A549 (cell line): ENCODE data around the gene ZNF638. TPM values are rescaled to one million over a fixed set of nuclear protein-coding genes. Genes with fewer than 3 reads are reported as not detected.
"Not testable (repeated sequence)": the region's sequence is repeated elsewhere in the genome, so short reads cannot be mapped to it uniquely, and the experiment has no call there.

Experiments
- ATAC-seq, 2 experiments: fragments of 200-7000 bp in 1 of 2; fragments of >200 bp in 1 of 2; cut with Nextera tagmentation in 1 of 2; cut with Tn5 transposase in 1 of 2; 3 replicates each; pipeline versions ENCODE4 v1.8.0 to v1.9.1; 2018 to 2020; ENCODE audit warnings: mild to moderate bottlenecking in 1 of 2, moderate library complexity in 1 of 2
- CTCF ChIA-PET: fragments of 300-600 bp; sonication (Branson Sonifier 250); formaldehyde crosslinking; extraction: SDS; loops from one replicate; lab custom pipeline; 2021; ENCODE audit warnings: antibody characterized with exemption, inconsistent platforms; lab: Yijun Ruan, JAX
- POLR2A ChIA-PET: fragments of 350-600 bp; formaldehyde crosslinking; extraction: SDS; loops from one replicate; lab custom pipeline; 2021; ENCODE audit warnings: antibody characterized with exemption, inconsistent platforms; lab: Yijun Ruan, JAX
- DNase-seq, 2 experiments: peaks; one replicate each; pipeline versions ENCODE4 v3.0.0 to v3.0.0-alpha.2; 2011 to 2016; ENCODE audit warnings: low read depth in 1 of 2, low spot score in 1 of 2
- FAIRE-seq: peaks from 2 replicates; lab custom pipeline; 2011; peaks lifted over from hg19 to GRCh38; lab: Jason Lieb, UNC
- H3K27ac ChIP-seq, 2 experiments: fragments of >200 bp; sonication (Bioruptor Twin); formaldehyde crosslinking; 3 replicates each; pipeline ENCODE4 v1.5.1; 2016 to 2017
- H3K4me1 ChIP-seq: fragments of >200 bp; sonication (Bioruptor Twin); formaldehyde crosslinking; 3 replicates; pipeline ENCODE4 v1.6.1; 2016
- H3K4me2 ChIP-seq: fragments of >200 bp; sonication (Bioruptor Twin); formaldehyde crosslinking; 3 replicates; pipeline ENCODE4 v1.6.1; 2016
- H3K4me3 ChIP-seq: fragments of >200 bp; sonication (Bioruptor Twin); formaldehyde crosslinking; 3 replicates; pipeline ENCODE4 v1.5.1; 2016
- H3K9me3 ChIP-seq: fragments of >200 bp; sonication (Bioruptor Twin); formaldehyde crosslinking; 3 replicates; pipeline ENCODE4 v1.6.1; 2016
- BHLHE40 ChIP-seq: IDR thresholded peaks from 2 replicates; pipeline ENCODE4 v1.6.1; 2012; ENCODE audit warnings: low read depth, low read length, inconsistent platforms
- CEBPB ChIP-seq, 2 experiments: fragments of >200 bp in 1 of 2; sonication (Bioruptor Twin) in 1 of 2; formaldehyde crosslinking in 1 of 2; IDR thresholded peaks; 2 replicates each; pipeline ENCODE4 v1.6.1; 2012 to 2016
- CHD2 ChIP-seq: fragments of 150-350 bp; IDR thresholded peaks from 2 replicates; pipeline ENCODE4 v1.6.1; 2014; ENCODE audit warnings: low read length; ENCODE audit not compliant: partially characterized antibody
- EP300 ChIP-seq, 2 experiments: fragments of >200 bp; sonication (Bioruptor Twin); formaldehyde crosslinking; IDR thresholded peaks; 2 replicates in 1 of 2; 3 replicates in 1 of 2; pipeline ENCODE4 v1.6.1; 2016 to 2017
- ESRRA ChIP-seq: fragments of 150-350 bp; IDR thresholded peaks from 2 replicates; pipeline ENCODE4 v1.6.1; 2014; ENCODE audit warnings: mild to moderate bottlenecking, low read length, borderline replicate concordance
- FOSL2 ChIP-seq, 2 experiments: fragments of 450-650 bp in 1 of 2; fragments of >200 bp in 1 of 2; sonication (Bioruptor Twin) in 1 of 2; formaldehyde crosslinking; IDR thresholded peaks; 2 replicates each; pipeline versions ENCODE4 v1.5.0 to v1.6.1; 2016 to 2020; ENCODE audit warnings: mild to moderate bottlenecking in 1 of 2, moderate library complexity in 1 of 2
- HOXA7 ChIP-seq: fragments of 250-450 bp; sonication (Bioruptor Pico); IDR thresholded peaks from 2 replicates; pipeline ENCODE4 v1.5.0; 2020; ENCODE audit warnings: mild to moderate bottlenecking, moderate library complexity
- HOXB5 ChIP-seq: fragments of 250-450 bp; sonication (Bioruptor Pico); IDR thresholded peaks from 2 replicates; pipeline ENCODE4 v1.5.0; 2020; ENCODE audit warnings: mild to moderate bottlenecking, moderate library complexity
- KDM5A ChIP-seq: fragments of 200-600 bp; sonication (generic); IDR thresholded peaks from 2 replicates; pipeline ENCODE4 v1.6.1; 2016; ENCODE audit warnings: antibody characterized with exemption, mild to moderate bottlenecking
- MAFK ChIP-seq: fragments of 450-650 bp; IDR thresholded peaks from 2 replicates; pipeline ENCODE4 v1.6.1; 2014; ENCODE audit not compliant: partially characterized antibody
- PHF8 ChIP-seq: fragments of 200-600 bp; sonication (generic); IDR thresholded peaks from 2 replicates; pipeline ENCODE4 v1.6.1; 2016; ENCODE audit warnings: low read depth, mild to moderate bottlenecking, antibody characterized with exemption, moderate library complexity, borderline replicate concordance
- POLR2A ChIP-seq: IDR thresholded peaks from 2 replicates; pipeline ENCODE4 v1.6.1; 2012; ENCODE audit warnings: mild to moderate bottlenecking, low read length
- RARB ChIP-seq: fragments of 250-450 bp; sonication (Bioruptor Pico); IDR thresholded peaks from 2 replicates; pipeline ENCODE4 v1.8.0; 2021; ENCODE audit warnings: mild to moderate bottlenecking, moderate library complexity
- RCOR1 ChIP-seq: fragments of 150-350 bp; IDR thresholded peaks from 2 replicates; pipeline ENCODE4 v1.6.1; 2014; ENCODE audit warnings: antibody characterized with exemption, low read length, low read depth
- RFX5 ChIP-seq: fragments of 450-650 bp; IDR thresholded peaks from 2 replicates; pipeline ENCODE4 v1.7.1; 2014; ENCODE audit warnings: antibody characterized with exemption, mild to moderate bottlenecking, moderate library complexity
- SMC3 ChIP-seq: fragments of >200 bp; sonication (Bioruptor Twin); formaldehyde crosslinking; IDR thresholded peaks from 3 replicates; pipeline ENCODE4 v1.6.1; 2018; ENCODE audit warnings: inconsistent platforms
- SREBF2 ChIP-seq: fragments of 450-650 bp; IDR thresholded peaks from 2 replicates; pipeline ENCODE4 v1.6.1; 2014; ENCODE audit warnings: mild to moderate bottlenecking, moderate library complexity
- TP53 ChIP-seq: fragments of 250-450 bp; sonication (Bioruptor Pico); IDR thresholded peaks from 2 replicates; pipeline ENCODE4 v1.5.0; 2021; ENCODE audit warnings: mild to moderate bottlenecking, moderate library complexity
- ZNF302 ChIP-seq: fragments of 250-450 bp; sonication (Bioruptor Pico); IDR thresholded peaks from 2 replicates; pipeline ENCODE4 v1.9.0; 2021; ENCODE audit warnings: inconsistent platforms, mild to moderate bottlenecking, moderate library complexity
- WGBS: methylation state at CpG from one replicate; pipeline ENCODE4 v1.1.6; 2017; ENCODE audit errors: missing lambda C conversion rate; 5-methylcytosine and 5-hydroxymethylcytosine counted together
- polyA plus RNA-seq, 4 experiments: library from polyadenylated mRNA; depleted of rRNA in 3 of 4; stranded (reverse); fragments of >200 nt; fragmentation: RNase III in 1 of 4; extraction: RNeasy Plus Mini Kit Qiagen cat#74134 plus additional on column Dnase treatment in 1 of 4; gene quantifications; 2 replicates in 3 of 4; 3 replicates in 1 of 4; pipeline ENCODE4 v1.2.3, GENCODE V29; 2011 to 2017
- TF ChIP-seq, protein P1 (sequence below): fragments of 150-350 bp; IDR thresholded peaks from 2 replicates; pipeline ENCODE4 v1.6.1; 2014; ENCODE audit warnings: low read depth, mild to moderate bottlenecking, low read length

Gene ZNF638
- polyA plus RNA-seq, 2 of the 4 experiments (the other 2 are of a cell fraction) = 74.2 to 160 TPM

- H3K4me2 ChIP-seq = peak overlapping the region; percentile 17; the same call in 2 of the 3 replicates
Observed at GRCh38 chr2:71416866-71417265, 85.3 kb downstream of the ZNF638 start.

GRCh38 chr2:71417300-71418202 is 86.0 kb downstream of the ZNF638 start:
- POLR2A ChIA-PET = interaction anchor here (0.6 kb wide), 1 partner anchor 50 kb away, joined by 3 read pairs; no protein-coding TSS in a partner anchor
- WGBS = under 1% methylated on average over 8 of the region's 16 CpGs
- peaks cover 22% of the 10 kb centered on the region; the same call in 2 of the 3 replicates for H3K4me1 ChIP-seq

More at GRCh38 chr2:71416866-71417265, 85.3 kb downstream of the ZNF638 start:
- ATAC-seq = peak in 1 of 2 experiments; percentile 53; a peak in 2 of 6 replicates
- Histone ChIP-seq H3K27ac (peak overlapping the region; percentile 77 to 82; a peak in 5 of 6 replicates), H3K4me1 (peaks cover 22% of the 10 kb centered on the region; the same call in 2 of the 3 replicates), H3K4me3 (peak overlapping the region; percentile 51)
- DNase-seq, POLR2A ChIA-PET, FAIRE-seq, H3K9me3 ChIP-seq: not testable (repeated sequence)
- peak; percentile 31; the same call in 1 of the 2 replicates for TF ChIP-seq PHF8
- CTCF ChIA-PET = interaction anchor here (1.6 to 2.2 kb wide), 2 partner anchors 10 to 93 kb away, joined by 4 to 6 read pairs; no protein-coding TSS in a partner anchor
- no CpG with 5 or more reads among the region's 15 CpGs for WGBS

GRCh38 chr2:71419145-71419544 is 87.6 kb downstream of the ZNF638 start:
- CTCF ChIA-PET = interaction anchor here (2.2 kb wide), 1 partner anchor 91 kb away, joined by 6 read pairs; no protein-coding TSS in a partner anchor

More at GRCh38 chr2:71417300-71418202, 86.0 kb downstream of the ZNF638 start:
- CTCF ChIA-PET = interaction anchor here (1.6 to 2.2 kb wide), 2 partner anchors 9 to 93 kb away, joined by 4 to 6 read pairs; no protein-coding TSS in a partner anchor
- peak; percentile 43 to 83; a peak in 4 of 6 replicates for ATAC-seq
- H3K4me3 ChIP-seq = peak overlapping the region; percentile 51
- peak; percentile 10 to 39 for DNase-seq
- no peak for TF ChIP-seq HOXB5 (CRISPR knock-in tag)
- TF ChIP-seq SMC3 = no peak
- no peak for TF ChIP-seq HOXA7 (CRISPR knock-in tag)
- TF ChIP-seq CHD2 = no peak
- TF ChIP-seq, protein P1, sequence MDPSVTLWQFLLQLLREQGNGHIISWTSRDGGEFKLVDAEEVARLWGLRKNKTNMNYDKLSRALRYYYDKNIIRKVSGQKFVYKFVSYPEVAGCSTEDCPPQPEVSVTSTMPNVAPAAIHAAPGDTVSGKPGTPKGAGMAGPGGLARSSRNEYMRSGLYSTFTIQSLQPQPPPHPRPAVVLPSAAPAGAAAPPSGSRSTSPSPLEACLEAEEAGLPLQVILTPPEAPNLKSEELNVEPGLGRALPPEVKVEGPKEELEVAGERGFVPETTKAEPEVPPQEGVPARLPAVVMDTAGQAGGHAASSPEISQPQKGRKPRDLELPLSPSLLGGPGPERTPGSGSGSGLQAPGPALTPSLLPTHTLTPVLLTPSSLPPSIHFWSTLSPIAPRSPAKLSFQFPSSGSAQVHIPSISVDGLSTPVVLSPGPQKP = no peak
- TF ChIP-seq EP300 (IDR thresholded peaks at IDR 0.05) = no peak
- TF ChIP-seq ESRRA = no peak
- TF ChIP-seq BHLHE40 = no peak
- no peak for TF ChIP-seq RFX5
- no peak for TF ChIP-seq ZNF302 (CRISPR knock-in tag)
- no peak for TF ChIP-seq KDM5A
- TF ChIP-seq SREBF2 = no peak
- no peak for TF ChIP-seq FOSL2 (IDR thresholded peaks at IDR 0.05)
- no peak for TF ChIP-seq FOSL2 (CRISPR knock-in tag; IDR thresholded peaks at IDR 0.05)
- TF ChIP-seq CEBPB (IDR thresholded peaks at IDR 0.05) = no peak
- no peak for TF ChIP-seq RARB (CRISPR knock-in tag)
- no peak for TF ChIP-seq TP53 (CRISPR knock-in tag)
- no peak for TF ChIP-seq POLR2A
- peak overlapping the region; percentile 77 to 82 for H3K27ac ChIP-seq
- no peaks in the 10 kb centered on the region for H3K9me3 ChIP-seq
- peak overlapping the region; percentile 75 for H3K4me2 ChIP-seq
- FAIRE-seq = no peak

More at GRCh38 chr2:71419145-71419544, 87.6 kb downstream of the ZNF638 start:
- ATAC-seq (no peak), FAIRE-seq (no peak), DNase-seq (no peak)
- WGBS = 92% methylated on average over 4 of the region's 4 CpGs
- peak overlapping the region; percentile 75; the same call in 1 of the 3 replicates for H3K4me2 ChIP-seq
- no peaks in the 10 kb centered on the region for H3K9me3 ChIP-seq
- POLR2A ChIA-PET = interaction anchor here (0.7 kb wide), 1 partner anchor 18 kb away, joined by 10 read pairs; no protein-coding TSS in a partner anchor
- H3K27ac ChIP-seq = no peak overlapping the region
- no peak overlapping the region for H3K4me3 ChIP-seq
- peaks cover 22% of the 10 kb centered on the region; the same call in 2 of the 3 replicates for H3K4me1 ChIP-seq
- TF ChIP-seq CHD2 = no peak
- TF ChIP-seq MAFK = peak; percentile 74
- TF ChIP-seq RCOR1 = no peak
